Adrenal gland (tissue), 12 donors: ENCODE results near the gene FBLN1. TPM values are rescaled to one million over a fixed set of nuclear protein-coding genes. Genes with fewer than 3 reads are reported as not detected.

Source experiments
- DNase-seq, 7 donors: peaks; one replicate each; pipeline ENCODE4 v3.0.0-alpha.2; 2019 to 2020
- H3K27ac ChIP-seq, 5 donors: fragments of 200-600 bp; sonication (generic) in 4 of 5; 1 replicate in 3 of 5; 2 replicates in 2 of 5; pipeline versions ENCODE4 v1.5.1 to v1.8.0; 2016 to 2020; ENCODE audit warnings: mild to moderate bottlenecking in 1 of 5
- H3K27me3 ChIP-seq: fragments of 200-600 bp; 2 replicates; pipeline ENCODE4 v1.8.0; 2021
- H3K36me3 ChIP-seq, 2 donors: fragments of 200-600 bp; replicated peaks in 1 of 2; 1 replicate in 1 of 2; 2 replicates in 1 of 2; pipeline versions ENCODE4 v1.5.1 to v1.8.0; 2018 to 2022
- H3K4me1 ChIP-seq, 2 donors: fragments of 200-600 bp; replicated peaks in 1 of 2; 1 replicate in 1 of 2; 2 replicates in 1 of 2; pipeline versions ENCODE4 v1.5.1 to v1.8.0; 2018 to 2021
- H3K4me3 ChIP-seq, 4 donors: fragments of 200-600 bp; sonication (generic) in 3 of 4; one replicate each; pipeline ENCODE4 v1.5.1; 2016 to 2018
- H3K9me3 ChIP-seq, 3 donors: fragments of 200-600 bp; sonication (generic) in 1 of 3; replicated peaks in 1 of 3; 1 replicate in 2 of 3; 2 replicates in 1 of 3; pipeline versions ENCODE4 v1.5.1 to v1.8.0; 2016 to 2021
- CTCF ChIP-seq, 6 experiments: fragments of 450-650 bp in 4 of 6; fragments of 200-600 bp in 2 of 6; sonication (generic) in 1 of 6; IDR thresholded peaks; 1 replicate in 5 of 6; 2 replicates in 1 of 6; pipeline versions ENCODE4 v1.5.1 to v1.8.0; 2016 to 2021; ENCODE audit warnings: antibody characterized with exemption in 6 of 6, mild to moderate bottlenecking in 2 of 6, moderate library complexity in 1 of 6
- POLR2A ChIP-seq, 2 donors: fragments of 450-650 bp; IDR thresholded peaks; one replicate each; pipeline ENCODE4 v1.6.1; 2017; ENCODE audit warnings: antibody characterized with exemption in 2 of 2, mild to moderate bottlenecking in 2 of 2, moderate library complexity in 1 of 2
- WGBS, 4 donors: extraction: QIAGEN DNeasy Blood & Tissue Kit in 2 of 4; methylation state at CpG; one replicate each; pipeline versions ENCODE4 v1.1.5 to v1.1.7; 2013 to 2017; 5-methylcytosine and 5-hydroxymethylcytosine counted together
- intact Hi-C, 2 donors: fragments of 100-400 bp; cut with DNase I; formaldehyde crosslinking; loops; one replicate each; pipeline versions ENCODE4 v1.14.1 to v1.15.0; 2022 to 2023
- polyA plus RNA-seq, 3 donors: library from polyadenylated mRNA; stranded (reverse); fragments of 200-250 nt in 2 of 3; fragments of 350-450 nt in 1 of 3; fragmentation: Illumina TruSeq in 1 of 3; extraction: RNeasy Lipid Tissue Mini Kit (QIAGEN cat#74804) in 1 of 3; gene quantifications; one replicate each; pipeline ENCODE4 v1.2.3, GENCODE V29; 2013 to 2014
- total RNA-seq, 9 donors: library from RNA; depleted of rRNA in 4 of 9; stranded (reverse); fragments of >200 nt in 4 of 9; fragments of 120-200 nt in 1 of 9; fragmentation: NEBNext Ultra II Directional in 1 of 9; extraction: Animal tissue kit (Norgen Biotek cat#: 25700) in 1 of 9; gene quantifications; one replicate each; pipeline versions ENCODE4 v1.1.0 to v1.2.4, GENCODE V29; 2013 to 2023
- donor health status: healthy with polysubstance abuse.
- donor health status: Bipolar disorder and iron deficiency.
- donor health status: DM: yes; HTN: yes; CAD: no.
- donor health status: DM: no; HTN: no; CAD: no.
- donor health status: DM: no; HTN: no; CAD: no.
- donor health status: DM: yes; HTN: yes; CAD: no.

FBLN1 gene
- total and polyA plus RNA-seq, 12 donors = 13.0 to 387 (median 148) TPM

GRCh38 chr22:45562102-45562501 is 59.4 kb downstream of the FBLN1 start:
- H3K4me3 ChIP-seq = no peak overlapping the region
- no peak overlapping the region for H3K27ac ChIP-seq
- DNase-seq = no peak
- 73 to 92% (median 86%) methylated on average over 5 of the region's 5 CpGs for WGBS, 4 donors
- TF ChIP-seq POLR2A (IDR thresholded peaks at IDR 0.05) = no peak
- TF ChIP-seq CTCF (IDR thresholded peaks at IDR 0.05) = no peak
- no peaks in the 10 kb centered on the region for H3K36me3 ChIP-seq
- H3K27me3 ChIP-seq = no peaks in the 10 kb centered on the region
- no peaks in the 10 kb centered on the region for H3K4me1 ChIP-seq
- intact Hi-C loops = no loop called here
- H3K9me3 ChIP-seq = peaks cover 0 to 5% (median 0%) of the 10 kb centered on the region in 3 donors

GRCh38 chr22:45562537-45563361 is 60.1 kb downstream of the FBLN1 start:
- no peak overlapping the region for H3K27ac ChIP-seq
- no peak for DNase-seq
- H3K4me3 ChIP-seq = no peak overlapping the region
- intact Hi-C loops = no loop called here
- TF ChIP-seq CTCF (IDR thresholded peaks at IDR 0.05) (no peak), POLR2A (IDR thresholded peaks at IDR 0.05) (no peak)
- no peaks in the 10 kb centered on the region for H3K36me3 ChIP-seq
- 90 to 95% (median 94%) methylated on average over 30 to 44 of the region's 44 CpGs for WGBS, 4 donors
- H3K9me3 ChIP-seq = peaks cover 0 to 5% (median 0%) of the 10 kb centered on the region in 3 donors
- no peaks in the 10 kb centered on the region for H3K4me1 ChIP-seq
- H3K27me3 ChIP-seq = no peaks in the 10 kb centered on the region

GRCh38 chr22:45563362-45564040 is 60.8 kb downstream of the FBLN1 start:
- Histone ChIP-seq H3K9me3 (peaks cover 0 to 5% (median 0%) of the 10 kb centered on the region in 3 donors), H3K27me3 (no peaks in the 10 kb centered on the region), H3K27ac (no peak overlapping the region), H3K4me1 (no peaks in the 10 kb centered on the region), H3K36me3 (no peaks in the 10 kb centered on the region), H3K4me3 (no peak overlapping the region)
- DNase-seq = no peak
- TF ChIP-seq POLR2A (IDR thresholded peaks at IDR 0.05) (no peak), CTCF (IDR thresholded peaks at IDR 0.05) (no peak)
- 76 to 91% (median 77%) methylated on average over 15 to 20 of the region's 20 CpGs for WGBS, 4 donors
- intact Hi-C loops = no loop called here

GRCh38 chr22:45564349-45565030 is 61.8 kb downstream of the FBLN1 start:
- WGBS, 4 donors = 75 to 83% (median 80%) methylated on average over 13 of the region's 13 CpGs
- DNase-seq = peak in 3 of 7 donors; percentile 14 to 70 (median 33)

More at GRCh38 chr22:45564349-45565030, 61.8 kb downstream of the FBLN1 start:
- H3K27me3 ChIP-seq = no peaks in the 10 kb centered on the region
- peaks cover 0 to 5% (median 0%) of the 10 kb centered on the region in 3 donors for H3K9me3 ChIP-seq
- intact Hi-C loops = no loop called here
- H3K36me3 ChIP-seq = no peaks in the 10 kb centered on the region
- no peak overlapping the region for H3K4me3 ChIP-seq
- no peaks in the 10 kb centered on the region for H3K4me1 ChIP-seq
- H3K27ac ChIP-seq = no peak overlapping the region
- TF ChIP-seq CTCF (IDR thresholded peaks at IDR 0.05) = no peak
- no peak for TF ChIP-seq POLR2A (IDR thresholded peaks at IDR 0.05)
